MM.1S (cell line): ENCODE results near the gene SMIM14.
A peak's percentile ranks its signal among the peaks of the same experiment; 100 is the strongest.

Experiments
- DNase-seq: peaks from one replicate; pipeline ENCODE4 v3.0.0-alpha.2; 2015
- H2AFZ ChIP-seq: fragments of 300-600 bp; sonication (generic); 2 replicates; pipeline ENCODE4 v1.6.0; 2016; ENCODE audit warnings: antibody characterized with exemption, low read length
- H3F3A ChIP-seq: fragments of 300-600 bp; sonication (generic); 2 replicates; pipeline ENCODE4 v1.6.1; 2016; ENCODE audit warnings: mild to moderate bottlenecking, antibody characterized with exemption, low read length, moderate library complexity, mixed read lengths; ENCODE audit not compliant: insufficient read depth
- H3K27ac ChIP-seq: fragments of 300-600 bp; sonication (generic); 2 replicates; pipeline ENCODE4 v1.5.1; 2016; ENCODE audit warnings: mild to moderate bottlenecking, low read length
- H3K27me3 ChIP-seq: fragments of 300-600 bp; sonication (generic); replicated peaks from 2 replicates; pipeline ENCODE4 v1.6.0; 2016; ENCODE audit warnings: low read length; ENCODE audit not compliant: insufficient read depth
- H3K36me3 ChIP-seq: fragments of 300-600 bp; sonication (generic); replicated peaks from 2 replicates; pipeline ENCODE4 v1.6.1; 2016; ENCODE audit warnings: mild to moderate bottlenecking, low read length, mixed read lengths; ENCODE audit not compliant: insufficient read depth
- H3K4me1 ChIP-seq: fragments of 300-600 bp; sonication (generic); 2 replicates; pipeline ENCODE4 v1.6.1; 2016; ENCODE audit warnings: low read length, mixed read lengths
- H3K4me2 ChIP-seq: fragments of 300-600 bp; sonication (generic); 2 replicates; pipeline ENCODE4 v1.6.0; 2016; ENCODE audit warnings: low read depth, low read length
- H3K4me3 ChIP-seq: fragments of 300-600 bp; sonication (generic); 2 replicates; pipeline ENCODE4 v1.5.1; 2016; ENCODE audit warnings: low read length, mixed read lengths
- H3K79me2 ChIP-seq: fragments of 300-600 bp; sonication (generic); 2 replicates; pipeline ENCODE4 v1.6.1; 2016; ENCODE audit warnings: mixed run types, low read length, mixed read lengths
- H3K9ac ChIP-seq: fragments of 300-600 bp; sonication (generic); 2 replicates; pipeline ENCODE4 v1.6.1; 2016; ENCODE audit warnings: low read length, mixed read lengths
- H3K9me2 ChIP-seq: fragments of 300-600 bp; sonication (generic); replicated peaks from 2 replicates; pipeline ENCODE4 v1.6.1; 2016; ENCODE audit warnings: mild to moderate bottlenecking, low read length, mixed read lengths; ENCODE audit not compliant: insufficient read depth
- H3K9me3 ChIP-seq: fragments of 300-600 bp; sonication (generic); replicated peaks from 2 replicates; pipeline ENCODE4 v1.6.1; 2016; ENCODE audit warnings: mild to moderate bottlenecking, low read length, mixed read lengths; ENCODE audit not compliant: insufficient read depth
- H4K20me1 ChIP-seq: fragments of 300-600 bp; sonication (generic); 2 replicates; pipeline ENCODE4 v1.6.1; 2016; ENCODE audit warnings: mild to moderate bottlenecking, low read length, moderate library complexity, mixed read lengths; ENCODE audit not compliant: insufficient read depth
- EZH2 ChIP-seq: fragments of 300-600 bp; sonication (generic); optimal IDR thresholded peaks from 2 replicates; pipeline ENCODE3; 2017; ENCODE audit warnings: low read depth, mild to moderate bottlenecking, antibody characterized with exemption, low read length, mixed read lengths
- EZH2phosphoT487 ChIP-seq: fragments of 300-600 bp; sonication (generic); IDR thresholded peaks from 2 replicates; pipeline ENCODE4 v1.6.1; 2018; ENCODE audit warnings: antibody characterized with exemption, low read length
- TF ChIP-seq, protein P1 (sequence below): fragments of 300-600 bp; sonication (generic); IDR thresholded peaks from 2 replicates; pipeline ENCODE4 v1.5.1; 2016; ENCODE audit warnings: antibody characterized with exemption, low read length, mixed read lengths

SMIM14 gene

DNA sequence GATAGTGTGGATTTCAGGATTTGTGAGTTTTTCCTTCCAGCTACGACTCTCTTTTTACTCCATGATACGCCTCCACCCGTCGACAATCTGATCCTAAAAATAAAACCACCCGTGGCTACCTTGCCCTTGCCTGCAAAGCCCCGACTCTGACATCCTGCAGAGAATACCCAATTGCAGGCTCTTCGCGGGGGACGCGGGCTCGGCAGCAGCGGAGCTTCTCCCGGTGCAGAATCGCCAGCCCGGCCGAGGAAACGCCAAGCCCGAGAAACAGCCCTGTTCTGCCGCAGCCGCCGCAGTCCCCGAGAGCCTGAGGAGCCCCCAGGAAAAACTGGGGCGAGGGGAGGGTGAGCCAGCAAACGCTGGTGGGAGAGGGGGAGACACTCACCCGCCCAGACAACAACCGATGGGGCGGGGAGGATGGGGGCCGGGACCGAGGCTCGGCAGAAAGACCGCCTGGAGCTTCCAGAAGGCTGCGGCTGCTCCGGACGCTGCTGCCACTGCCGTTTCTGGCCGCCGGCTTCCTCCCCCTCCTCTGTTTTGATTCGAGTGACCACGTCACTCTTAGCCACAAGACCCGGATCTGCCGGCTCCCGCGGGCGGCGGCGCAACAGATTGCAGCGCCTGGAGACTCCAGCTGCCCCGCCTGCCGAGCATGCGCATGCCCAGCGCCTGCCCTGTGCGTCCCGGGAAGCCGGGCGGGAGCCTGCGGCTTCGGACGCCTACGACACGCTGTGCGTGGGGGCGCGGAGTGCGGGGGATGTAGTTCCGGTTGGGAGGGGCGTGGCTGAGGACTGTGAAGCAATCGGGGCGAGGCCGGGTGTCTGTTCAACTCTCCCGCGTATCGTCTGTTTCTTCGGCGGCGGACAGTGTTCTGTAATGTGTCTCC lies at the start of gene SMIM14:
SMIM14 (minus strand) TSS at position 512 of the 886 bp plus-strand sequence. CDS start 33,720 bp downstream, outside the sequence.
- peaks cover 29% of the 10 kb centered on the region for H3F3A ChIP-seq
- no peaks in the 10 kb centered on the region for H3K9me2 ChIP-seq
- H3K36me3 ChIP-seq: no peaks in the 10 kb centered on the region
- H3K79me2 ChIP-seq: no peaks in the 10 kb centered on the region
- H4K20me1 ChIP-seq: no peaks in the 10 kb centered on the region
- peak within 1 kb of the TSS; percentile 59; the same call in 1 of the 2 replicates for H3K27ac ChIP-seq
- TF ChIP-seq EZH2phosphoT487: no peak
- TF ChIP-seq, protein P1, sequence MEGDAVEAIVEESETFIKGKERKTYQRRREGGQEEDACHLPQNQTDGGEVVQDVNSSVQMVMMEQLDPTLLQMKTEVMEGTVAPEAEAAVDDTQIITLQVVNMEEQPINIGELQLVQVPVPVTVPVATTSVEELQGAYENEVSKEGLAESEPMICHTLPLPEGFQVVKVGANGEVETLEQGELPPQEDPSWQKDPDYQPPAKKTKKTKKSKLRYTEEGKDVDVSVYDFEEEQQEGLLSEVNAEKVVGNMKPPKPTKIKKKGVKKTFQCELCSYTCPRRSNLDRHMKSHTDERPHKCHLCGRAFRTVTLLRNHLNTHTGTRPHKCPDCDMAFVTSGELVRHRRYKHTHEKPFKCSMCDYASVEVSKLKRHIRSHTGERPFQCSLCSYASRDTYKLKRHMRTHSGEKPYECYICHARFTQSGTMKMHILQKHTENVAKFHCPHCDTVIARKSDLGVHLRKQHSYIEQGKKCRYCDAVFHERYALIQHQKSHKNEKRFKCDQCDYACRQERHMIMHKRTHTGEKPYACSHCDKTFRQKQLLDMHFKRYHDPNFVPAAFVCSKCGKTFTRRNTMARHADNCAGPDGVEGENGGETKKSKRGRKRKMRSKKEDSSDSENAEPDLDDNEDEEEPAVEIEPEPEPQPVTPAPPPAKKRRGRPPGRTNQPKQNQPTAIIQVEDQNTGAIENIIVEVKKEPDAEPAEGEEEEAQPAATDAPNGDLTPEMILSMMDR: no peak
- TF ChIP-seq EZH2: no peak
- H3K4me2 ChIP-seq: peak within 1 kb of the TSS; percentile 96
- H3K4me1 ChIP-seq: peaks cover 5% of the 10 kb centered on the region; the same call in 1 of the 2 replicates
- H3K27me3 ChIP-seq: peaks cover 16% of the 10 kb centered on the region; the same call in 1 of the 2 replicates
- peak within 1 kb of the TSS; percentile 83 for H2AFZ ChIP-seq
- peak; percentile 92 for DNase-seq
- peak within 1 kb of the TSS; percentile 63 for H3K9ac ChIP-seq
- H3K9me3 ChIP-seq: no peaks in the 10 kb centered on the region
- H3K4me3 ChIP-seq: peak within 1 kb of the TSS; percentile 89

DNA sequence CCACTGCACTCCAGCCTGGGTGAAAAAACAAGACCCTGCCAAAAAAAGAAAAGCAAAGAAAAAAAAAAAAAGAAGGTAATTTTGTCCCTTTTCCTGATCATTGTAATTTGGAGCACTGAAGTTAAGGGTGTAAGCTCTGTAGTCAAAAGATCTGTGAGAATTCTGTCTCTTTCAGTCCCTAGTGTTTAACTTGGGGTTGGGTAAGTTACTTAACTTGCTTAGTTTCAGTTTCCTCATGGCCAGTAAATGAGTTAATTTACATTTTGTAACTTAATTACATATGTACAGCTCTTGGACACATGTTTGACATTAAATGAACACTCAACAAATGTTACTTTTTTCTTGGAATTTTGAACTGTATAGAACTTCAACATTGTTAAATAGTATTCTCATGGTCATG lies 48.3 kb upstream of the SMIM14 start:
- TF ChIP-seq EZH2 (no peak), EZH2phosphoT487 (no peak)
- TF ChIP-seq, protein P1: no peak
- no peaks in the 10 kb centered on the region for H3K27me3 ChIP-seq
- peak; percentile 26 for DNase-seq
- H4K20me1 ChIP-seq: no peaks in the 10 kb centered on the region
- H3K4me3 ChIP-seq: no peak overlapping the region
- peaks cover 8% of the 10 kb centered on the region; the same call in 1 of the 2 replicates for H3F3A ChIP-seq
- H3K4me1 ChIP-seq: peaks cover 18% of the 10 kb centered on the region
- no peaks in the 10 kb centered on the region for H3K36me3 ChIP-seq
- H3K9me3 ChIP-seq: no peaks in the 10 kb centered on the region
- no peaks in the 10 kb centered on the region for H3K79me2 ChIP-seq
- no peak overlapping the region for H3K9ac ChIP-seq
- no peak overlapping the region for H2AFZ ChIP-seq
- no peak overlapping the region for H3K27ac ChIP-seq
- peak overlapping the region; percentile 4; the same call in 1 of the 2 replicates for H3K4me2 ChIP-seq
- H3K9me2 ChIP-seq: no peaks in the 10 kb centered on the region

DNA sequence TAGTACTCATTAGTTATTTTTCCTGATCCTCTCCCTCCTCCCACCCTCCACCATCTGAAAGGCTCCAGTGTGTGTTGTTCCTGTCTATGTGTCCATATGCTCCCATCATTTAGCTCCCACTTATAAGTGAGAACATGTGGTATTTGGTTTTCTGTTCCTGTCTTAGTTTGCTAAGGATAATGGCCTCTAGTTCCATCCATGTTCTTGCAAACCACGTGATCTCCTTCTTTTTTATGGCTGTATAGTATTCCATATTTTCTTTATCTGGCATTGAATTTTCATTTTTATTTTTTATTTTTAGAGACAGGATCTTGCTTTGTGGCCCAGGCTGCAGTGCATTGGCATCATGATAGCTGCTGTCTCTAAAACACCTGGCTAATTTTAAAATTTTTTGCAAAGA lies 47.3 kb upstream of the SMIM14 start:
- no peaks in the 10 kb centered on the region for H3K27me3 ChIP-seq
- TF ChIP-seq, protein P1: no peak
- no peak for TF ChIP-seq EZH2phosphoT487
- TF ChIP-seq EZH2: no peak
- H3K79me2 ChIP-seq: no peaks in the 10 kb centered on the region
- no peak overlapping the region for H3K4me2 ChIP-seq
- no peak overlapping the region for H3K4me3 ChIP-seq
- H3F3A ChIP-seq: peaks cover 8% of the 10 kb centered on the region; the same call in 1 of the 2 replicates
- no peak for DNase-seq
- H3K9ac ChIP-seq: no peak overlapping the region
- no peak overlapping the region for H3K27ac ChIP-seq
- H4K20me1 ChIP-seq: no peaks in the 10 kb centered on the region
- H2AFZ ChIP-seq: no peak overlapping the region
- H3K36me3 ChIP-seq: no peaks in the 10 kb centered on the region
- peaks cover 22% of the 10 kb centered on the region for H3K4me1 ChIP-seq
- H3K9me2 ChIP-seq: no peaks in the 10 kb centered on the region
- no peaks in the 10 kb centered on the region for H3K9me3 ChIP-seq
